Heart right ventricle (tissue), 16 donors: ENCODE data around the gene FAM83E. TPM values are rescaled to one million over a fixed set of nuclear protein-coding genes. Genes with fewer than 3 reads are reported as not detected.

ENCODE experiments used
- ATAC-seq, 8 donors: fragments of 200-7000 bp; cut with Tn5 transposase; one replicate each; pipeline ENCODE4 v1.9.1; 2020; ENCODE audit warnings: mild to moderate bottlenecking in 8 of 8, moderate library complexity in 8 of 8, moderate number of reproducible peaks in 1 of 8
- DNase-seq, 2 donors: peaks; one replicate each; pipeline ENCODE4 v3.0.0-alpha.2; 2020
- H3K27ac ChIP-seq, 10 donors: fragments of 200-600 bp; sonication (generic) in 2 of 10; one replicate each; pipeline versions ENCODE4 v1.5.0 to v1.8.0; 2020 to 2022; ENCODE audit warnings: mild to moderate bottlenecking in 3 of 10
- H3K27me3 ChIP-seq, 7 donors: fragments of 200-600 bp; one replicate each; pipeline ENCODE4 v1.8.0; 2021 to 2022; ENCODE audit warnings: mild to moderate bottlenecking in 2 of 7
- H3K36me3 ChIP-seq, 9 donors: fragments of 200-600 bp; sonication (generic) in 1 of 9; one replicate each; pipeline versions ENCODE4 v1.5.0 to v1.8.0; 2020 to 2022; ENCODE audit warnings: mild to moderate bottlenecking in 2 of 9
- H3K4me1 ChIP-seq, 9 donors: fragments of 200-600 bp; sonication (generic) in 1 of 9; one replicate each; pipeline versions ENCODE4 v1.5.0 to v1.8.0; 2020 to 2022; ENCODE audit warnings: mild to moderate bottlenecking in 4 of 9
- H3K4me3 ChIP-seq, 10 donors: fragments of 200-600 bp; sonication (generic) in 2 of 10; one replicate each; pipeline versions ENCODE4 v1.5.0 to v1.8.0; 2020 to 2022; ENCODE audit warnings: mild to moderate bottlenecking in 7 of 10, moderate library complexity in 2 of 10
- H3K9me3 ChIP-seq, 11 donors: fragments of 200-600 bp in 10 of 11; sonication (generic) in 2 of 11; one replicate each; pipeline versions ENCODE4 v1.5.0 to v1.8.0; 2013 to 2022; ENCODE audit warnings: mild to moderate bottlenecking in 2 of 11, control low read depth in 1 of 11, moderate library complexity in 1 of 11
- WGBS, 2 donors: extraction: QIAGEN DNeasy Blood & Tissue Kit; methylation state at CpG; one replicate each; pipeline ENCODE4 v1.1.7; 2013; ENCODE audit warnings: inconsistent platforms in 1 of 2; 5-methylcytosine and 5-hydroxymethylcytosine counted together
- intact Hi-C, 10 donors: fragments of 100-400 bp; cut with DNase I; formaldehyde crosslinking; loops; one replicate each; pipeline versions ENCODE4 v1.11.1 to v1.14.2; 2022
- polyA plus RNA-seq, 2 donors: library from polyadenylated mRNA; stranded (reverse); fragments of 200-250 nt; gene quantifications; one replicate each; pipeline ENCODE4 v1.2.3, GENCODE V29; 2013
- total RNA-seq, 10 donors: library from RNA; stranded (reverse); fragmentation: NEBNext Ultra II Directional in 3 of 10; extraction: Animal tissue kit (Norgen Biotek cat#: 25700) in 3 of 10; gene quantifications; one replicate each; pipeline versions ENCODE4 v1.2.1 to v1.2.4, GENCODE V29; 2021 to 2023
- TF ChIP-seq, protein P1 (sequence below), 9 donors: fragments of 200-600 bp; sonication (generic) in 2 of 9; IDR thresholded peaks; one replicate each; pipeline versions ENCODE4 v1.5.0 to v1.8.0; 2021 to 2022; ENCODE audit warnings: antibody characterized with exemption in 9 of 9, mild to moderate bottlenecking in 5 of 9, moderate library complexity in 1 of 9
- donor health status: Arrhythmogenic right ventricular cardiomyopathy.
- donor health status: ischemic (EF 13 %, LVEDD 7.1; RV severe dilation, severe dysfunction).
- donor health status: healthy with polysubstance abuse.
- donor health status: DM: no; HTN: yes; CAD: no.
- donor health status: DM: no; HTN: no; CAD: no.
- donor health status: ischemic (EF 25% LVEDD 6.9; RV normal size, moderate dysfunction).
- donor health status: ischemic (EF 25% LVEDD 5.7; RV mildly dilated, moderate dysfunction).
- donor health status: healthy.
- donor health status: DM: yes; HTN: yes; CAD: no.
- donor health status: Ischemic cardiomyopathy.
- donor health status: ischemic (EF 35%, LVEDD 5.7; RV mildly dilated, moderate dysfunction).
- donor health status: nonischemic (EF 11% LVEDD 7.7; RV severe dilation, severe dysfunction).
- donor health status: DM: yes; HTN: yes; CAD: no.
- donor health status: PGD.
- donor health status: ischemic (EF 29% LVEDD 5.4; RV normal size, mild dysfunction).
- donor health status: nonischemic (EF 23%, LVEDD 6.1; RV moderate dilation, normal function).

Gene FAM83E
- total and polyA plus RNA-seq, 12 donors = 0.01 TPM; not detected in 11

DNA sequence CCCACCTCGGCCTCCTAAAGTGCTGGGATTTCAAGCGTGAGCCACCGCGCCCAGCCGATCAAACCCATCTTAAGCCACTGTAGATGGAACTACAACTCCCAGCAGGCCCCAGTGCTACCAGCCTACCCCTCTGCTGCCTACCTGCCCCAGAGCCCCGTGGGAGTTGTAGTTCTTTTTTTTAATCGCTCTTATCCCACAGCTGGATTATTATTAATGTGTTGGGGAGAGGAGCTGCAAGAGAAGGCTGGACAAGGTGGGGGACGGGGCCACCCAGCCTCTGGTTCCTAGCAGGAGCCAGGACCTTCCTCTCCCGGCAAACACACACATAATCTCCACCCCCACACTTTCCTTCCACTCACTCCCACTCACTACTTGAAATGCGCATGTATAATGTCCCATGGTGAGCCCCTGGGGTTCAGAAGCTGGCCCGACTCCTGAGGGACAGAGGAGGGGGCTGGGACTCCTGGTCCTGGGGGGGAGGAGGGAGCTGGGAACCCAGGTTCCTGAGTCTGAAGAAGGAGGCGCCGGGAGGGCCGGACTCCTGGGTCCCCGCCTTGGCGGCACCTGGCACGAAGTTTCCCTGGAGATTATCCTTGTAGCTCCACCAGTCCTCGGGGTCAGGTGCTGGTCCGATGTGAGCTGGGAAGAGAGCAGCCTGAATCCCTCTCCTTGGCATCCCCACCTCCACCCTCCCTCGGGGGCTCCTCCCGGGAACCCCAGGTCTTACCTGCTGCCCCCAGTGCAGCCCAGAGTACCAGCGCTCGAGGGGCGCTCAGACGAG, 30.2 kb upstream of the FAM83E start:
- peak; percentile 68 to 85 for DNase-seq
- H3K27me3 ChIP-seq = no peaks in the 10 kb centered on the region
- 3% methylated on average over 25 of the region's 25 CpGs for WGBS, 2 donors
- no peaks in the 10 kb centered on the region for H3K9me3 ChIP-seq
- TF ChIP-seq, protein P1, sequence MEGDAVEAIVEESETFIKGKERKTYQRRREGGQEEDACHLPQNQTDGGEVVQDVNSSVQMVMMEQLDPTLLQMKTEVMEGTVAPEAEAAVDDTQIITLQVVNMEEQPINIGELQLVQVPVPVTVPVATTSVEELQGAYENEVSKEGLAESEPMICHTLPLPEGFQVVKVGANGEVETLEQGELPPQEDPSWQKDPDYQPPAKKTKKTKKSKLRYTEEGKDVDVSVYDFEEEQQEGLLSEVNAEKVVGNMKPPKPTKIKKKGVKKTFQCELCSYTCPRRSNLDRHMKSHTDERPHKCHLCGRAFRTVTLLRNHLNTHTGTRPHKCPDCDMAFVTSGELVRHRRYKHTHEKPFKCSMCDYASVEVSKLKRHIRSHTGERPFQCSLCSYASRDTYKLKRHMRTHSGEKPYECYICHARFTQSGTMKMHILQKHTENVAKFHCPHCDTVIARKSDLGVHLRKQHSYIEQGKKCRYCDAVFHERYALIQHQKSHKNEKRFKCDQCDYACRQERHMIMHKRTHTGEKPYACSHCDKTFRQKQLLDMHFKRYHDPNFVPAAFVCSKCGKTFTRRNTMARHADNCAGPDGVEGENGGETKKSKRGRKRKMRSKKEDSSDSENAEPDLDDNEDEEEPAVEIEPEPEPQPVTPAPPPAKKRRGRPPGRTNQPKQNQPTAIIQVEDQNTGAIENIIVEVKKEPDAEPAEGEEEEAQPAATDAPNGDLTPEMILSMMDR (IDR thresholded peaks at IDR 0.05) = no peak
- intact Hi-C loops = loop anchor here in 8 of 10 donors (5.0 to 10.0 kb wide), 10 partner anchors 90 to 320 kb away; partner anchors contain the start of genes HSD17B14 (in 5 of the 8), FTL (in 2 of the 8), BAX (in 1 of the 8) and RASIP1 (in 1 of the 8)
- no peaks in the 10 kb centered on the region for H3K36me3 ChIP-seq
- peaks cover 0 to 26% (median 16%) of the 10 kb centered on the region in 9 donors for H3K4me1 ChIP-seq
- H3K4me3 ChIP-seq = peak overlapping the region; percentile 33 to 65 (median 58)
- ATAC-seq = peak; percentile 64 to 81 (median 79)
- peak overlapping the region in 9 of 10 donors; percentile 71 to 88 (median 79) for H3K27ac ChIP-seq

DNA sequence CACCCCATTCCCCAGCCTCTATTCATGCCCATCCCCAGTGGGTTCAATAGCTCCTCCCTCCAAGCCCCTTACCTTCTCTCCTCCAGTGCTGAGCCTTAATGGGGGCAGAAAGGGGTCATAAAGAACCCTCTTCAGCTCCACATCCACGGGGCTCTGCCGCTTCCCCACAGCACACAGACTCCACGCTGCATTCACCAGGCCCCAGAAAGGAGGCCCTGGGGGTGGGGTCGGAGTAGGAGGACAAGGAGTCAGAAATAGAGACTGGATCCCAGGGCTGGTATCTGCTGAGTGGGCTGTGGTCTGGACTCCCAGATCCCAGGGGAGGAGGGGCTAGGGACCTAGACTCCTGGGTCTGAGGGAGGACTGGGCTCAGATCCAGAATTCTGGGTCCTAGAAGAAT, 29.5 kb upstream of the FAM83E start:
- DNase-seq (no peak), ATAC-seq (no peak)
- Histone ChIP-seq H3K27me3 (no peaks in the 10 kb centered on the region), H3K4me3 (peak overlapping the region in 4 of 10 donors; percentile 56 to 65 (median 60)), H3K36me3 (no peaks in the 10 kb centered on the region), H3K4me1 (peaks cover 0 to 32% (median 16%) of the 10 kb centered on the region in 9 donors), H3K9me3 (no peaks in the 10 kb centered on the region), H3K27ac (peak overlapping the region in 1 of 10 donors; percentile 88)
- intact Hi-C loops = loop anchor here in 6 of 10 donors (10.0 kb wide), 5 partner anchors 90 to 320 kb away; partner anchors contain the start of genes FTL (in 2 of the 6), HSD17B14 (in 2 of the 6) and BAX (in 1 of the 6)
- 75 to 77% methylated on average over 4 of the region's 4 CpGs for WGBS, 2 donors
- TF ChIP-seq, protein P1 (IDR thresholded peaks at IDR 0.05) = no peak

DNA sequence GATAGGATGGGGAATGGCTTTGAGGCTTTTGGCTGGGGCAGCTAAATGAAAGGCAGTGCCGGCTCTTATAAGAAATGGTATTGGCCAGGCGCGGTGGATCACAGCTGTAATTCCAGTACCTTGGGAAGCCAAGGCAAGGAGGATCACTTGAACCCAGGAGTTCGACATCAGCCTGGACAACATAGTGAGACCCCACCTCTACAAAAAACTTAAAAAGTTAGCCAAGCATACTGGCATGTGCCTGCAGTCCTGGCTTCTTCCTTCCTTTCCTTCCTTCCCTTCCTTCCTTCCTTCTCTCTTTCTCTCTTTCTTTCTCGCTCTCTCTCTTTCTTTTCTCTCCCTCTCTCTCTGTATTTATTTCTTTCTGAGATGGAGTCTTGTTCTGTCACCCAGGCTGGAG, 28.0 kb upstream of the FAM83E start:
- TF ChIP-seq, protein P1 (IDR thresholded peaks at IDR 0.05) = no peak
- 88 to 89% methylated on average over 5 of the region's 5 CpGs for WGBS, 2 donors
- H3K27ac ChIP-seq = no peak overlapping the region
- no peaks in the 10 kb centered on the region for H3K9me3 ChIP-seq
- no peak for DNase-seq
- ATAC-seq = no peak
- intact Hi-C loops = loop anchor here in 6 of 10 donors (10.0 kb wide), 5 partner anchors 92 to 322 kb away; partner anchors contain the start of genes FTL (in 2 of the 6), HSD17B14 (in 2 of the 6) and BAX (in 1 of the 6)
- H3K4me3 ChIP-seq = no peak overlapping the region
- H3K36me3 ChIP-seq = no peaks in the 10 kb centered on the region
- peaks cover 3 to 42% (median 24%) of the 10 kb centered on the region in 9 donors for H3K4me1 ChIP-seq
- H3K27me3 ChIP-seq = no peaks in the 10 kb centered on the region

DNA sequence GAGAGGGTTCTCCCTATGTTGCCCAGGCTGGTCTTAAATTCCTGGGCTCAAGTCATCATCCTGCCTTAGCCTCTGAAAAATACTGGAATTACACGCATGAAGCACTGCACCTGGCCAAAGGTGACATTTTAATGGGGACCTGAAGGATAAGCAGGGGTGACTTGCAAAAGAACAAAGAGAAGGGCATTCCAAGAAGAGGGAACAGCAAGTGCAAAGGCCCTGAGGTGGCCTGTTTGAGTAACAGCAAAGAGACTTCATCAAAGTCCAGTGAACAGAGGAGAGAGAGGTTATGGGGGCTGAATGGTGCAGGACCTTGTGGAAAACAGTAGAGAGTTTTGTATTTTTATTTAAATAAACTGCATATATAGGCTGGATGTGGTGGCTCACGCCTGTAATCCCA, 27.0 kb upstream of the FAM83E start:
- 98% methylated on average over 2 of the region's 2 CpGs for WGBS, 2 donors
- no peak for DNase-seq
- H3K36me3 ChIP-seq = no peaks in the 10 kb centered on the region
- H3K27ac ChIP-seq = no peak overlapping the region
- peaks cover 3 to 39% (median 24%) of the 10 kb centered on the region in 9 donors for H3K4me1 ChIP-seq
- intact Hi-C loops = loop anchor here in 6 of 10 donors (10.0 kb wide), 5 partner anchors 93 to 323 kb away; partner anchors contain the start of genes FTL (in 2 of the 6), HSD17B14 (in 2 of the 6) and BAX (in 1 of the 6)
- TF ChIP-seq, protein P1 (IDR thresholded peaks at IDR 0.05) = no peak
- H3K4me3 ChIP-seq = no peak overlapping the region
- H3K9me3 ChIP-seq = no peaks in the 10 kb centered on the region
- no peaks in the 10 kb centered on the region for H3K27me3 ChIP-seq
- ATAC-seq = no peak
